ENCODE measurements around the gene YAE1.
A peak's percentile ranks its signal among the peaks of the same experiment; 100 is the strongest.

Gene YAE1

GRCh38 chr7:39557222-39557621 lies 9.0 kb upstream of the YAE1 start:
- no peak for DNase-seq

DNA sequence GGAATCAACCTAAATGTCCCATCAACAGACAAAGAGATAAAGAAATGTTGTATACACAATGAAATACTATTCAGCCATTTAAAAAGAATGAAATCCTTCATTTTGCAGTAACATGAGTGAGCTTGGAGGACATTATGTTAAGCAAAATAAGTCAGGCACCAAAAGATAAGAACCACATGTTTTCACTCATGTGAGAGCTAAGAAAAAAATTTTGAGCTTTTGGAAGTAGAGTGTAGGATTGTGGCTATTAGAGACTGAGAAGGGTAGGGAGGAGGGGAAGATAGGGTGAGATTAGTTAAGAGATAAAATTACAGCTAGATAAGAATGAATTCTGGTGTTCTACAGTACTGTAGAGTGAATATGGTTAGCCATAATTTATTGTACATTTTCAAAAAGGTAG lies 8.3 kb upstream of the YAE1 start:
- no peak for DNase-seq

DNA sequence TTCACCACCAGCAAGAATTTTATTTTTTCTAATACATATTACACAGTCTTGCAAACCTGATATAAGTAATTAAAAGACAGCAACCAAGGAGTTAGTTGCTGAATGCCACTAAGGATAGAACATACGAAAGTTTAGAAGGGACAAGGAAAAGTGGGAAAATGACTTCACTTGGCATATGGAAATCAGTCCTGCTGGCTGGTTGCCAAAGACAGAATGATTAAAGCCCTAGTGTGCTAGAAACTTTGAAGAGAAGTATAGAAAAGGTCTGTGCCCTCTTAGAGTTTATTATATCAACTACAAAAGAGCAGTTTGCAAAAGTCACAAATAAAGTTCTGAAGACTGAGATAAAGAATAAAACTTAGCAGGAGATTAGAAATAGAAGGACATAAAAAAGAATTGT lies 5.8 kb upstream of the YAE1 start:
- DNase-seq: no peak

- no peak for DNase-seq
Measured at GRCh38 chr7:39560997-39561396, 5.2 kb upstream of the YAE1 start.

DNA sequence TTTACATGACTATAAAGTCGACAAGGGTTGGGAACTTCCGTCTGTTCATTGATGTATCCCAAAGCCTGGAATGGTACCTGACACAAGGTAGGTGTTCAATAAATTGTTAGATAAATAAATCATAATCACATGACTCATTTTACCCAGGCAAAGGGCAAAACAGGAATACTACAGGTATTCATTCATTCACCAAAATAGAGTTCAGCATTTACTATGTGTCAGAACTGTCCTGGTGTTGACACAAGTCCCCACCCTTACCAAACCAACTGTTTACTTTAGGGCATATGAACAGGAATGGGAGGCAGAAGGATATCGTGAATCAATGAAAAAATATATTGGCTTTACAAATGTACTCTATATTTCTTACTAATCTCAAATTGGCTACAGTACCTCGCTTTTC lies 666 bp upstream of the YAE1 start:
- no peak for DNase-seq

GRCh38 chr7:39567294-39567693 lies 1.1 kb downstream of the YAE1 start:
- no peak for DNase-seq

DNA sequence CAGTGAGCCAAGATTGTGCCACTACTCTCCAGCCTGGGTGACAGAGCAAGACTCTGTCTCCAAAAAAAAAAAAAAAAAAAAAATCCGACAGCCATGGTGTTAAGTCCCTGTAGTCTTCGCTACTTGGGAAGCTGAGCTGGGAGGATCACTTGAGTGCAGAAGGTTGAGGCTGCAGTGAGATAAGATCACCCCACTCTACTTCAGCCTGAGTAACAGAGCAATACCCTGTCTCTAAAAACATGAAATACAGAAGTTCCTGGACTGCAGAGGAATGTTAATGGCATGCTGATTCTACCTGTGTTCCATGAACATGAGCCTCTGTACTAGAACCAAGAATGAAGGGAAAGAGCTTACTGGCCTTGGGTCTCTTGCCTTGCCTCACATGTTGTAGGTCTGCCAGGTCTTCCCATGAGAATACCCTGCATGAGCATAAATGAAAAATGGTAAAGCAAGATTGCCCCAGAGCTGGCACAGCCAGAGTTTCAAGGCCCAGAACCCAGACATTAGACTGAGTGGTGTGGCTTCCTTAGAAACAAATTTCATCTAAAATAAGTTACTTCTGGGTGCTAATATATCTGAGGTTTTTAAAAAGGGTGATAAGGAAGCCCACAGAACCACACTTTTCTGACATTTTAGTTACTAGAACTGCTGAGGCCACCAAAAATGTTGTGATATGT lies 8.6 kb downstream of the YAE1 start:
- no peak for DNase-seq

- no peak for DNase-seq
Measured at GRCh38 chr7:39577229-39577874, 11.1 kb downstream of the YAE1 start.

DNA sequence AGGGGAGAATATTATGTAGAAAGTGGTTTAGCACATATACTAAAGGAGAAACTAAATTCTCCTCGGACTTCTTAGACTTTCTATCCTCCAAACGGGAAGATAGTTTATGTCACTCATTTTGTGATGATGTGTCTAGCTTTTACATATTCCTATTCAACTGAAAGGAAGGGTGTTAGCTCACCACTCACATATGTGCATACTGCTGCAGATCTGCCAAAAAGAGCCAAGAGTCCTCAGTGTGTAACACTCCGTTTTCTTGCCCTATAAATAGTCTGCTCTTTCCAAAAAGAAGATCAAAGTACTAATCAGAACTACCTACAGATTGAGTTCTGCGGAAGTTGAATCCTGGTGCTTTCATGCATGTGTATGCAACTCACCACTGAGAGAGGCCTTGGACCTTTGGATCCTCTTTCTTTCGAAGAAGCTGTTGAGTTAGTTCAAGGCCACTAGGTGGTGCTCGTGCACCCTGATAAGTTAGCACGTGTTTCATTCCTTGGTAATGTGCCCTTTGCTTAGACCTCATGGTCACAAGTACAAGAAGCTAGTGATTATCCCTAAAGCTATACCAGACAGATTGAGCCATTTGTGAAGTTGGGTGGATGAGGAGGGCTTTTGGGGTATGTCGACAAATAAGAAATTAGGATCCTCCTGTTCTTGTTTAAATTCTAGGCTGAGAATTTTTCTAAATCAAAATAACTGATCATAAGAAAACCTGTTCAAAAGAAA lies 14.1 kb downstream of the YAE1 start:
- peak; percentile 85 for DNase-seq

GRCh38 chr7:39582536-39582935 lies 16.3 kb downstream of the YAE1 start:
- no peak for DNase-seq

DNA sequence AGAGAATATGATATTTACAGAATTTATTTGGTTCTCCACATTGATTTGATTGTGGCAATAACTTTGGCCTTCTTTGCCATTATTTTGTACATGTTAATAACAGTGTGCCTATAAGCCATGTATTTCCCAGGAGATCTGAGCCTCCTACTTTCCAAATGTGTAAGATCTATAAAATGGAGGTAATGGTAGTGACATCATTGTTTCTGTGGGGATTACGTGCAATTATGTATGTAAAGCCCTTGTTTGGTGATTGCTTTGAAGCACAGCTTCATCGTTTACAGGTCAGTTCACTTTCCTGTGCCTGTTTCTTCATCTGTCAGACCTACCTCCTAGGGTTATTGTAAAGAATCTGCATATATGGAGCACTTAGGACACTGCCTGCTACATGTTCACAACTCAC lies 17.3 kb downstream of the YAE1 start:
- no peak for DNase-seq

DNA sequence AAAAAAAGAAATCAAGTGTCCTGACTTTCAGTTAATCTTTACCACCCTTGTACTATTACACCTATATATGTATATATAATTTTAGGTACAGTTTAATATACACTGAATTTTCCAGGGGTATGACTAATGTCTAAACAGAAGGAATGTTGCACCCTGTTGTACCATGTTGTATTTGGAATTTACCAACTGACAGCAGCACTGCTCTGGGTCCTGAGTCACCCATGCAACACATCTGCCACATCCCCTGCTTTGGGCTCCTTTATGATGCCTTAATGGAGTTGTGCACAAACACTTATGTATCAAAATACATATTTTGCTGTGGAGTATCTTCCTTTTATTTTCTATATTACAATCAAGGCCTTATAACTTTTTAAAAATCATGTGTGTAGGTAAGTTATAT lies 21.2 kb downstream of the YAE1 start:
- DNase-seq: no peak

- no peak for DNase-seq
Measured at GRCh38 chr7:39588416-39588815, 22.2 kb downstream of the YAE1 start.

- no peak for DNase-seq
Measured at GRCh38 chr7:39589323-39590111, 23.3 kb downstream of the YAE1 start.

- DNase-seq: no peak
Measured at GRCh38 chr7:39592586-39592985, 26.4 kb downstream of the YAE1 start.

DNA sequence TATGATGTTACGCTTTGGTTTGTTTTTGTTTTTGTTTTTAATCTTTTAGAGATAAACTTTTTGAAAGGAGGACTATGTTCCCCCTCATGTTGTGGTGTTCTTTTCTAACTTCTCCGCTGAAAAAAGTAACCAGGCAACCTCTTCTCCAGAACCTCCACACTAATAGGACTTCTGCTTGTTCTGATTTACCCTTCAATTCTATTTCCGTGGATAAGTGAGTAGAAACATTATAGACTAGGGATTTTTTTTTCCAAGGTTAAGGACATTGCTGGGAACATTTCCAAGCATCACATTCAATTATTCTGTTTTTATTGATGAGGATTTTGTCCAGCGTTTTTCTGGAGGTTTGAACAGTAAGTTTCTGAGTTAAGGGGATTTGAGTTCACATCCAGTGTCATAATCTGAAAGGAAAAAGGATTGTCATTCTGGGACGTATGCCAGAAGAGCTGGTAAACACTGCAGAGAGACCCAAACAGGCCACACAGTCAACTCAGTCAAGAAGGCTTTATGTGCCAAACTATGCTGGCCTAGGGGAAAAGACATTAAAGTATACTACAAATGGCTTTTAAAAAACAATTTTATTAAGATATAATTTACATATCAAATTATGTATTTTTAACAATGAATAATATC lies 28.9 kb downstream of the YAE1 start:
- DNase-seq: peak; percentile 21

GRCh38 chr7:39602351-39602750 lies 36.1 kb downstream of the YAE1 start:
- no peak for DNase-seq

DNA sequence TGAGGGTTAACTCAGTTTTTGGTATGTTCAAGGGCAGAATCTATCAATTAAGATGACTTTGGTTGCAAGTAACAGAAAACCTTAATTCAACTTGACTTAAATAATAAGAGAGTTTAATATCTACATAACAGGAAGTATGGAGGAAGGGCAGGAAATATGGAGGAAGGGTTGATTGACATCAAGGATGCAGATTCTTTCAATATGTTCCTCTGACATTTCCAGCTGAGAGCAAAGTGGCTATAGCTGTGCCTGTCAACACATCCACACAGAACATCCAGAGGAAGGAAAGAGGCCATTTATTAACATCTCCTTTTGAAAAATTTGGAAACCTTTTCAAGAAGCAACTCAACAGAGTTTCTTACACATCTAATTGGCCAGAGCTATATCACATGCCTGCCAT lies 37.7 kb downstream of the YAE1 start:
- no peak for DNase-seq

GRCh38 chr7:39605087-39605486 lies 38.9 kb downstream of the YAE1 start:
- DNase-seq: no peak

DNA sequence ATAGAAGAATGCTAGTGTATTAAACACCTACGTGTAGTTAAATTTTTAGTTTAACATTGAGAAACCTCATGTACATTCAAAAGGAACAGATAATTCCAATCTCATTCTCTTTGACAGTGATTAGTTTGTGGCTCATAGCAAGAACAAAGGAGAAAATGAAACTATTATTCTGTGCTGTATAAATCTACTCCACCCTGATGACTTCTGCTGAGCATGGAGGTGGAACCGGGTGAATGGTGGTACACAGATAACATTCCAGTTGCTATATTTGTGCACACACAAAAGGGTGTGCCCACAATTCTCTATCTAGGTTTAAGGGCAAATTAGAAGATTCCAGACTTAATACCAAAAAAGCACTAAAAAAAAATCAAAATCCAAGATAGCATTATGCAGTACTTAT lies 40.1 kb downstream of the YAE1 start:
- no peak for DNase-seq

DNA sequence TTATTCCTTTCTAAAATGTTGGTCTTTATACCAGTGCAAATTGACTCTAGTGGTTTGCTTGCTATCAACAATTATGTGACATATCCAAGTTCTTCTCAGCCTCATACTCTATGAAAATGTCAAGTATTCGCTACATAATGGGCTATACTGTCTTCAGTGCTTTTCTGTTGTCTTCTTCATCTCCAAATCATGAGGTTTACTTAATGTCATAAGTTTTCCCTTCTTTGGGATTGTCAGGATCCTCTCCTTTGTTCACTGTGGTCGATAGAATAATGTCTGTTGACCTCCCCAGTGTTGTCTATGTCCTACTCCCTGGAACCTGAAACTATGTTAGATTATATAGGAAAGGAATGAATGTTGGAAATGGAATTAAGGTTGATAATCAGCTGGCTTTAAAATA lies 40.7 kb downstream of the YAE1 start:
- DNase-seq: no peak

DNA sequence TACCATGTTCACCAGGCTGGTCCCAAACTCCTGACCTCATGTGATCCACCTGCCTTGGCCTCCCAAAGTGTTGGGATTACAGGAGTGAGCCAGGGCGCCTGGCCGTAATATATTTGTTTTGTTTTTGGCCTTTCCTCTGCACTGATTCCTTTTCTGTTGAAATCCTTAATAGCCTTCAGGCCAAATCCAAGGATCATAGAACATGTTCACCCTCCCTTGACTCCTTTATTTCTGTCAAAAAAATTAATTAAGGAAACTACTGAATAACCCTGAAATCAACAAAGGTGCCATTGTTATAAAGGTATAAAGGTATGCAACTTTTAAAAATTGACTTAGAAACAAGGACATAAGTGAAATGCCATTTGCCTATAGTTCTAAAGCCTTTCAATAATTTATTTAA lies 41.7 kb downstream of the YAE1 start:
- no peak for DNase-seq

GRCh38 chr7:39608278-39608677 lies 42.1 kb downstream of the YAE1 start:
- no peak for DNase-seq

All from NCI-H2029 (cell line).